ENCODE results near the gene HCRTR2.

Gene HCRTR2

DNA sequence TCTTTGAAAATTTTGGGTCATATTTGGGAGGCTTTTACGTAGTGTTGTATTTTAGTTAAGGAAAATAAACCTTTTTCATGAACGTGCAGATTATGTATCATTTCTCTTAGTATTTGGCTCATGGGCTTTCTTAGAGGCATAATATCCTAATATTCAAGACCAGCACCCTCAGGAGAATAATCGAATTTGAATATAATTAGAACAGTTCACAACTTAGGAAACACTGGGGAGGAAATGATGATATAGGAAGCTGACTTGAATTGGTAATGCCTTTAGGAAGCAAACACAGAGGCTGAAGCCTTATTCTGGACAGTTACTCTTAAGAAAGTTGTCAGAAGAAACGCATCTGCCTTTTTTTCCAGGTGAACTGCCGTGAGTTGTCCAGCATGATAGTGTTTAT is 152.9 kb downstream of the HCRTR2 start, which contains the start of gene GFRAL:
TSS of gene GFRAL (plus strand) at position 301 of the 400 bp plus-strand sequence. CDS start at position 387, 86 bp downstream.
- TF ChIP-seq, protein P1, sequence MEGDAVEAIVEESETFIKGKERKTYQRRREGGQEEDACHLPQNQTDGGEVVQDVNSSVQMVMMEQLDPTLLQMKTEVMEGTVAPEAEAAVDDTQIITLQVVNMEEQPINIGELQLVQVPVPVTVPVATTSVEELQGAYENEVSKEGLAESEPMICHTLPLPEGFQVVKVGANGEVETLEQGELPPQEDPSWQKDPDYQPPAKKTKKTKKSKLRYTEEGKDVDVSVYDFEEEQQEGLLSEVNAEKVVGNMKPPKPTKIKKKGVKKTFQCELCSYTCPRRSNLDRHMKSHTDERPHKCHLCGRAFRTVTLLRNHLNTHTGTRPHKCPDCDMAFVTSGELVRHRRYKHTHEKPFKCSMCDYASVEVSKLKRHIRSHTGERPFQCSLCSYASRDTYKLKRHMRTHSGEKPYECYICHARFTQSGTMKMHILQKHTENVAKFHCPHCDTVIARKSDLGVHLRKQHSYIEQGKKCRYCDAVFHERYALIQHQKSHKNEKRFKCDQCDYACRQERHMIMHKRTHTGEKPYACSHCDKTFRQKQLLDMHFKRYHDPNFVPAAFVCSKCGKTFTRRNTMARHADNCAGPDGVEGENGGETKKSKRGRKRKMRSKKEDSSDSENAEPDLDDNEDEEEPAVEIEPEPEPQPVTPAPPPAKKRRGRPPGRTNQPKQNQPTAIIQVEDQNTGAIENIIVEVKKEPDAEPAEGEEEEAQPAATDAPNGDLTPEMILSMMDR (IDR thresholded peaks at IDR 0.05; ENCODE audit: borderline replicate concordance, insufficient read depth, low read depth, low read length): no peak
- H3K4me3 ChIP-seq (ENCODE audit: low read depth, low read length): no peak within 1 kb of the TSS
